ENCODE results near the gene RREB1.

RREB1 gene

GRCh38 chr6:7282097-7282906, 174.5 kb downstream of the RREB1 start:
- TF ChIP-seq, protein P1, sequence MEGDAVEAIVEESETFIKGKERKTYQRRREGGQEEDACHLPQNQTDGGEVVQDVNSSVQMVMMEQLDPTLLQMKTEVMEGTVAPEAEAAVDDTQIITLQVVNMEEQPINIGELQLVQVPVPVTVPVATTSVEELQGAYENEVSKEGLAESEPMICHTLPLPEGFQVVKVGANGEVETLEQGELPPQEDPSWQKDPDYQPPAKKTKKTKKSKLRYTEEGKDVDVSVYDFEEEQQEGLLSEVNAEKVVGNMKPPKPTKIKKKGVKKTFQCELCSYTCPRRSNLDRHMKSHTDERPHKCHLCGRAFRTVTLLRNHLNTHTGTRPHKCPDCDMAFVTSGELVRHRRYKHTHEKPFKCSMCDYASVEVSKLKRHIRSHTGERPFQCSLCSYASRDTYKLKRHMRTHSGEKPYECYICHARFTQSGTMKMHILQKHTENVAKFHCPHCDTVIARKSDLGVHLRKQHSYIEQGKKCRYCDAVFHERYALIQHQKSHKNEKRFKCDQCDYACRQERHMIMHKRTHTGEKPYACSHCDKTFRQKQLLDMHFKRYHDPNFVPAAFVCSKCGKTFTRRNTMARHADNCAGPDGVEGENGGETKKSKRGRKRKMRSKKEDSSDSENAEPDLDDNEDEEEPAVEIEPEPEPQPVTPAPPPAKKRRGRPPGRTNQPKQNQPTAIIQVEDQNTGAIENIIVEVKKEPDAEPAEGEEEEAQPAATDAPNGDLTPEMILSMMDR (IDR thresholded peaks at IDR 0.05; ENCODE audit: insufficient read depth, low read length, missing control alignments): no peak
- no peak for DNase-seq (ENCODE audit: low read depth, low spot score)
- ChIA-PET POLR2A (no interaction called here), CTCF (no interaction called here)
- no peak overlapping the region for H3K4me3 ChIP-seq (ENCODE audit: low read depth, low read length)

GRCh38 chr6:7283676-7284075, 175.9 kb downstream of the RREB1 start:
- no peak for DNase-seq (ENCODE audit: low read depth, low spot score)
- ChIA-PET POLR2A (no interaction called here), CTCF (interaction anchor here (0.8 to 11.4 kb wide), 2 partner anchors 8 to 18 kb away, joined by 4 to 122 read pairs; no protein-coding TSS in a partner anchor)
- TF ChIP-seq, protein P1 (IDR thresholded peaks at IDR 0.05; ENCODE audit: insufficient read depth, low read length, missing control alignments): no peak
- H3K4me3 ChIP-seq (ENCODE audit: low read depth, low read length): no peak overlapping the region

DNA sequence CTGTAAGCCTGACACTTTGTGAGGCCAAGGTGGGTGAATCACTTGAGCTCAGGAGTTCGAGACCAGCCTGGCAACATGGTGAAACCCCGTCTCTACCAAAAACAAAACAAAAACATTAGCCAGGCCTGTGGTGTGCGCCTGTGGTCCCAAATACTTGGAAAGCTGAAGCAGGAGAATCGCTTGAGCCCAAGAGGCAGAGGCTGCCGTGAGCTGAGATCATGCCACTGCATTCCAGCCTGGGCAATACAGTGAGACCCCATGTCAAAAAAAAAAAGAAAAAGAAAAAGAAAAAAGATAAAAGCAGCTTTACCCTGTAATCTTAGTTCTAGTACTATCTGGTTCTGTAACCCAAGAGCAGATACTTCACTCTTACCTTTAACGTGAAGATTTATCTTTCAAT, 177.7 kb downstream of the RREB1 start:
- no peak for DNase-seq (ENCODE audit: low read depth, low spot score)
- TF ChIP-seq, protein P1 (IDR thresholded peaks at IDR 0.05; ENCODE audit: insufficient read depth, low read length, missing control alignments): no peak
- H3K4me3 ChIP-seq (ENCODE audit: low read depth, low read length): no peak overlapping the region
- ChIA-PET CTCF (interaction anchor here (1.6 to 11.4 kb wide), 3 partner anchors 10 to 609 kb away, joined by 6 to 122 read pairs (median 11); no protein-coding TSS in a partner anchor), POLR2A (no interaction called here)

GRCh38 chr6:7290079-7290478, 182.3 kb downstream of the RREB1 start:
- ChIA-PET CTCF (interaction anchor here (11.4 kb wide), 1 partner anchor 14 kb away, joined by 122 read pairs; no protein-coding TSS in a partner anchor), POLR2A (no interaction called here)
- no peak overlapping the region for H3K4me3 ChIP-seq (ENCODE audit: low read depth, low read length)
- TF ChIP-seq, protein P1 (IDR thresholded peaks at IDR 0.05; ENCODE audit: insufficient read depth, low read length, missing control alignments): no peak
- DNase-seq (ENCODE audit: low read depth, low spot score): no peak

DNA sequence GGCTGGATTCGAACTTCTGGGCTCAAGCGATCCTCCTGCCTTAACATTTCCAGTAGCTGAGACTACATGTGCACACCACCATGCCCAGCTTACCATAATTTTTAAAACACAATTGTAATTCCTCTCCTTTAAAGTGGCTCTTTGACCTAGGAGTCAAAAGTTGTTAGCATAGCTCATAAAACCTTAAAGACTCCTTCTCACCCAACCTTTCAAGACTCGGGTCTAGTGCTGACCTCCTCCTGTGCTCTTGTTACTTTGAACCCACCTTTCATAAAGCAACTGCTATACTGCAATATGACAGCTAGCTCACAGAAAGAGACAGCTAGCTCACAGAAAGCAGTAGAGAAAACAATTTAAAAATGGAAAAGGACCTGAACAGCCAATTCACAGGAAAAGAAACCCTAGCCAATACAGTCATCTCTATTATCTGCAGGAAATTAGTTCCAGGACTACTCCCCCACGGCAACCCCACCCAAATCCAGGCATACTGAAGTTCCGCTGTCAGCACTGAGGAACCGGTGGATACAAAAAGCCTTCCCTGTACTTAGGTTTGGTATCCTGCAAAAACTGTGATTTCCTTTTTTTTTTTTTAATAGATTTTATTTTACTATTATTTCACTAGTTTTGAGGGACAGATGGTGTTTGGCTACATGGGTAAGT, 185.0 kb downstream of the RREB1 start:
- CTCF ChIA-PET: interaction anchor here (1.2 to 11.4 kb wide), 3 partner anchors 14 to 17 kb away, joined by 3 to 122 read pairs (median 3); no protein-coding TSS in a partner anchor

More for the DNA sequence above, 185.0 kb downstream of the RREB1 start:
- TF ChIP-seq, protein P1 (IDR thresholded peaks at IDR 0.05; ENCODE audit: insufficient read depth, low read length, missing control alignments): no peak
- H3K4me3 ChIP-seq (ENCODE audit: low read depth, low read length): no peak overlapping the region
- DNase-seq (ENCODE audit: low read depth, low spot score): no peak
- POLR2A ChIA-PET: no interaction called here

All from AG04449 (cell line).